HG03108 (cell line): Measurements from ENCODE around the gene RNF130.

Source experiments
- ATAC-seq: cut with Tn5 transposase; IDR thresholded peaks from one replicate; pipeline ENCODE4 v1.9.1; 2021; ENCODE audit warnings: moderate library complexity; ENCODE audit not compliant: unreplicated experiment

The RNF130 gene

DNA sequence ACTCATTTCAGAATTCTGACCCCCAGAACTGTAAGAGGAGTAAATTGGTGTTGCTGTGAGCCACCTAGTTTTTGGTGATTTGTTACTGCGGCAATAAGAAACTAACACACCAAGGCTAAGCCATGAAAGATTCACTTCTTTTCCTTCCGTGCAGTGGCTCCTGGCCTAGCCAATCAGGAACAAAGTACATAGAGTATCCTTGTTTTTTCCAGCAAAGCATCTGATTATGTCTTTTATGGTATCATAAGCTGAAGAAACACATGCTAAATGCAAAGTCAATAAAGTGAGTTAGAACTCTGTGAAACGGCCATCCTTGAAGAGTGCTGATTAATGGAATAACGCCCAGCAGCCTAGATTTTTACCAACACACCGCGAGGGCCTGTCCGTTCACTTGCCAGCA is 11.4 kb downstream of the RNF130 start:
- no peak for ATAC-seq

DNA sequence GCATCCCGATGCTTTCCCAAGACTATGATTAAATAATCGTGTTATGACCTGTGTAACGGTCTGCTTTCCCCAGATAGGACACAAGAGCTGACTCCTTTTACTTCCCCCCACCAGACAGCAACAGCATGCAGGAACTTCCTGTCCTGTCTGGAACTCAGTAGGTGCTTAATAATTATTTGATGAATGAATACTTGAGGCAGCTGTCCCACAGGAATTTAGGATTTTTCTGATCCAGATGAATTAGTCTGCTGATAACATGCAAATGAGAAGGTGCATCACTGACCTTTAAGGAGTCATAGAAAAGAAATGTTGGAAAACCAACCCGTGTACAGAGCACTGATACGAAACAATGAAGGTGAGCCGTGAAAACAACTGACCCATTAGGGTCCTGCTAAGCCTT is 12.2 kb downstream of the RNF130 start:
- no peak for ATAC-seq

DNA sequence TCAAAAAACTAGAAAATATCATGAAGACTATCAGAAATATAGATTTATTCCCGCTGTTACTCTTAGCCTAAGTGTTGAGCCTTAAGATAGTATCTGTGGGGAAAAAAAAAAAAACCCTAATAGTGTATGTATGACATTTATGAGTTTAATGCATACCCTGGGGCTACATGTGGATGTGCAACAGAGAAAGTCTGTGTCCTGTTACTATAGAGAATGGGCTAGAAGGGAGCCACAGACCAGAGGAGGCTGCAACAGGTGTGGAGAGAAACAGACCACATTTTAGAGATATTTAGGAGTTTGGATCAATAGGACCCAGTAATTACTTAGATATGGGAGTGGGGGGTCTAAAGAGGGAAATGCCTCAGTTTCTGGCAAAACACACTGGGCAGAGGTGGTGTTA is 15.4 kb downstream of the RNF130 start:
- ATAC-seq = no peak

DNA sequence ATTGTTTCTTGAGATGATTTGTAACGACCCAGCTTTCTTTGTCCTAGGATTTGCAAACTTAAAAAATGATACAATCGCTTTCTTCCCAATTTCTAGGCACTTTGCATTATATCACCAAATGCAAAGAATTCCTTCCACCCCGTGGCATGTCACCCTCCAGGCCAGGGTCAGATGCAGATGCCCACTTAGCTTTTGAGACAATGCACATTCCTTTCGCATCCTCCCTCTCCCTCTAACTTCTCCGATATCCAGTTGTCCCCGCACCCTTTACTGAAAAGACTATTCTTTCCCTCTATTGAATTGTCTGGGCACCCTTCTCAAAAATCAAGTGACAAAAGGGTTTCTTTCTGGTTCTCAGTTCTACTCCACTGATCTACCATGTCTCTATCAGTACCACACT is 17.3 kb downstream of the RNF130 start:
- ATAC-seq = no peak

DNA sequence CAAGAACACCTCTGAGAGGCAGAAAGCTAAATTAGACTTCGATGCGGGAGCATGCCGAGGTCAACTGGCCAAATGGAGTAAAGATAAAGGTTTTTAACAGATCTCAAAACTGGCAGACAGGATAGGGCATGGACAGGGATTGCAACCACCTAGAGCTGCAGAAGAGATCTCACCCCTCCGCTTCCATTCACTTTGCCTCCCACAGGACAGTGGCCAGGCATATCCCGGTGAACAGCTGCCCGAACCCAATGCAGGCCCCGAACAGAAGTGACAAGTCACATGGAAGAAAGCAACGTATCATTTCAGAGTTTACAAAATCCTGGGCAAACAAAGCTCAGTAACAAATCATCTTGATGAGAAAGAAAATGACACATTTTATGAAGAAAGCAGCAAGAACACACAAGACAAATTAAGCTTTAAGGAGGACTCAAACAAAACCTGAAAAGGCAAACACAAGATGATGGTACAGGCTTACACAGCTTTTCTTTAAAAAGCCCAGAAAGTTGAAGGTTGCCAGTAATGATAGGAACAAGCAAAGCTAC is 18.4 kb downstream of the RNF130 start:
- no peak for ATAC-seq

DNA sequence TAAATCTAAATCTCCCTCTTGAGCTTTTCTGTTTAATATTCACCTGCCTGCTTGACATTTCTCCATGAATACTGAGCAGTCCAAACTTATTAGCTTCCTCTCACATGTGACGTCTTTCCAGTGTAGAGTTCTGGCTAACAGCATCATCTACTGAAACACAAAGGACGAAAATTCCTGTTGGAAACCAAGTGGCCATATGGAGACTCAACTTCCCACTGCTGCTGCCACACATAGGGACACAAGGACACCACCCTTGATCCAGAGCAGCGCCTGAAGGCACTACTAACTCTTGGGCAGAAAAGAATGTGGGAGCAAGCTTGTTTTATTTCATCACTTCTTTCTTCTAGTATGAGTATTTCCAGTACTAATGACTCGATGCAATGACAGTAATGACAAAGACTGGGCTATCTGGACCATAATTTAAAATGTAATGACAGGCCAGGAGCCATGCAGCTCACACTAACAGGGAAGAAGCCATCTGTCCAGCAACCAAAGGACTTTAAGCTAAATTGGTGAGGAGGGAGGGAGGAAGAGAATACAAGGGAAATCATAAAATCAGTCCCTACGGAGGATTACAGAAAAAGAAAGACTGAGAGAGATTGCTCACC is 19.2 kb downstream of the RNF130 start:
- no peak for ATAC-seq

DNA sequence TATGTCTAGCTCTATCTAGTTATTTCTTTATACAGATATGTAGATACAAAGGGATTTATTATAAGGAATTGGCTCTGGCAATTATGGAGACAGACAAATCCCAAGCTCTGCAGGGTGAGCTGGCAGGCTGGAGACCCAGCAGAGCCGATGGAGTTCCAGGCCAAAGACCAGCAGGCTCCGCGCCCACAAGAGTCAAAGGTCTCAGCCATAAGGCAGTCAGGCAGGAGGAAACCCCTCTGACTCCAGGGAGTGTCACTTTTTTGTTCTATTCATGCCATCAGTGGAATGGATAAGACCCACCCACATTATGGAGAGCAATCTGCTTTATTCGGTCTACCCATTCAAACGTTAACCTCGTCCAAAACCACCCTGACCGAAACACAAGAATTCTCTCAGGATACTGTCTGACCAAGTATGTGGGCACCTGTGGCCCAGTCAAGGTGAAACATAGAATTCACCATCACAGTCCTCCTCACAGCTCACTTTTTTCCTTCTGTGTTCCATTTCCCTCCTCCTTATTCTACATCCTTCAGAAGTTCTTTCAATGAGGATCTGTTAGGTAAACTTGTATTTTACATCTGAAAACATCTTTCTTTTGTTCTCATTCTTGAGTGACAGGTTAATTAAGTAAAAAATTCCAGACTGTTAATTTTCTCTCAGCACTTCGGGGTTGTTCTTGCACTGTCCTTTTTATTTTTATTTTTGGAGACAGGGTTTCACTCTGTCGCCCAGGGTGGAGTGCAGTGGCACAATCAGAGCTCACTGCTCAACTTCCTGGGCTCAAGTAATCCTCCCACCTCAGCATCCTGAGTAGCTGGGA is 21.2 kb downstream of the RNF130 start:
- ATAC-seq = no peak

DNA sequence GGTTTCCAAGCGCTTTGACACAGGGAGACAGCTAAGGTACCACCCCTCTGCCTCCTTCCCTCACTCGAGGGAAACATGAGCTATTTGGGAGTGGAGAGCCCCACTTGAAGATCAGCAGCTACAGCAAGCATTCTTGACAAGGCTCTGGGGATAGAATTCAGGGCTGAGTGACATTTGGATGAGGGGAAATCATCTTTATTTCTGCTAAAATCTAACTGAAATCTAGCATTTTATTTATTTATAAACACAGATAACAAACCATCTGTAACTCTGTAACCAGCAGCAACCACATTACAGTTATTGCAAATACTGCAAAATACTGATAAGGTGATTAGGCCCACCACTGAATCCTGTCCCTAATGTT is 22.4 kb downstream of the RNF130 start:
- no peak for ATAC-seq

DNA sequence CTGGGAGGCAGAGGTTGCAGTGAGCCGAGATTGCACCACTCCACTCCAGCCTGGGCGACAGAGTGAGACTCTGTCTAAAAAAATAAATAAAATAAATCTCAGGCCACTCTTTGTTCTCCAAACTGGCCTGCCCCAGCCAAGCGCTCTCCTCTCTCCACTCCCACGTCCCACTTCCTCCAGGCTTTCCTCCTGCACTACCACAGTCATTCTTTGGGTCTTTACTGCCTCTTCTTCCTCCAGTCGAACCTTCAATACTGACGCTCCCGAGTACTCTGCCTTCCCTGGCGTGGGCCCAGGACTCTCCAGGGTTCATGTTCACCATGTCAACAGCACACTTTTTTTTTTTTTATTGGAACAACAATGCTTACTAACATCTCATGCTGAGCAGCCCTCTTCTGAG is 23.9 kb downstream of the RNF130 start:
- no peak for ATAC-seq

DNA sequence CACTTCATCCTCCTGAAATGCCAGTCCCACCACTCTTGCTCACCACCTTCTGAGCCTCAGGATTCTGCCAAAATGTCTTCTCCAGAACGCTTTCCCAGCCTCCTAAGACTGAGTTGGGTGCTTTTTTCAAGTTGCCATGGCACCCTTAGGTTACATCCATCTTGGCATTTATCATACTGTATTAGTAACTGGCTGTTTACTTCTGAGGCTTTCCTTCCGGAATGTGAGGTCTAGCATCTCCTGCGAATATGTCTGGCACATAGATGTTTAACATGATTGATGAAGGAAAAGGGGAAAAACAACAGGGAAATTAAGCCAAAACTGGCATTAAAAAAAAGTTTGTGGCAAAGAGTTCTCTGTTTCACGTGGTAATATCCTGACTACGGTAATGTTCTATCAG is 24.9 kb downstream of the RNF130 start:
- no peak for ATAC-seq

DNA sequence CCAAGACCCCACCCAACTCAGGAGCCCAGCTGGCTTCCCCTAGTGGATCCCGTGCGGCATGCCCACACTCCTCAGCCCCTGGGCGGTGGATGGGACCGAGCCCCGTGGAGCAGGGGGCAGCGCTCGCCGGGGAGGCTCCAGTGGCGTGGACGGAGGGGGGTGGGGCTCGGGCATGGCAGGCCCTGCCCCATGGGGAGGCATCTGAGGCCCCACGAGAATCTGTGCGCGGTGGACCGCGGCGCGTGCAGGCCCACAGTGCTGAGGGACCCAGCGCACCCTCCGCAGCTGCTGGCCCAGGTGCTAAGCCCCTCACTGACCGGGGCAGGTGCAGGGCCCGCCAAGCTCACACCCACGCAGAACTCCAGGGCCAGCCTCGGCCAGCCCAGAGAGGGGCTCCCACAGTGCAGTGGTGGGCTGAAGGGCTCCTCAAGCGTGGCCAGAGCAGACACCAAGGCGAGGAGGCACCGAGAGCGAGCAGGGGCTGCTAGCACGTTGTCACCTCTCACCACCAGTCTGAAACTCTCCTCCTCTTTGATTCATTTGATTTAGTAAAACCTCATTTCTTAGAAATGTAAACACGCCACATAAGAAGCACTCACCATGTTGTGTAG is 25.6 kb downstream of the RNF130 start:
- ATAC-seq = no peak

DNA sequence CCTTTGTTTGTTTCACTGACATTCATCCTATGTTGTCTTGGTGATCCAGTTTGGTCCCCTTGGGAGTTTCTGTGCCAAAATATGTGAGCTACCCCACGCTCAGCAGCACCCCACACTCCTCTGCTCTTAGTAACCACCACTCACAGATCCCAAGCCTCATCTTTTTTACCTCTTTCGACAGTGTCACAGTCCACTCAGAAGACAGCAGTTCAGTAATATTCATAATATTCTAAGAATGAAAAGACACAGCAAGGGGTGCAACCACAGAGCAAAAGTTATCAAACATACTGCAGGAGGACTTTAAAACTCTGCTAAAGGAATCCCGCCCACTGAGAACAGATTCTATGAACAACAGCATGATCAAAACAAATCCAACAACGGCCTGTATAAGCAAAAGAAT is 28.2 kb downstream of the RNF130 start:
- ATAC-seq = no peak

DNA sequence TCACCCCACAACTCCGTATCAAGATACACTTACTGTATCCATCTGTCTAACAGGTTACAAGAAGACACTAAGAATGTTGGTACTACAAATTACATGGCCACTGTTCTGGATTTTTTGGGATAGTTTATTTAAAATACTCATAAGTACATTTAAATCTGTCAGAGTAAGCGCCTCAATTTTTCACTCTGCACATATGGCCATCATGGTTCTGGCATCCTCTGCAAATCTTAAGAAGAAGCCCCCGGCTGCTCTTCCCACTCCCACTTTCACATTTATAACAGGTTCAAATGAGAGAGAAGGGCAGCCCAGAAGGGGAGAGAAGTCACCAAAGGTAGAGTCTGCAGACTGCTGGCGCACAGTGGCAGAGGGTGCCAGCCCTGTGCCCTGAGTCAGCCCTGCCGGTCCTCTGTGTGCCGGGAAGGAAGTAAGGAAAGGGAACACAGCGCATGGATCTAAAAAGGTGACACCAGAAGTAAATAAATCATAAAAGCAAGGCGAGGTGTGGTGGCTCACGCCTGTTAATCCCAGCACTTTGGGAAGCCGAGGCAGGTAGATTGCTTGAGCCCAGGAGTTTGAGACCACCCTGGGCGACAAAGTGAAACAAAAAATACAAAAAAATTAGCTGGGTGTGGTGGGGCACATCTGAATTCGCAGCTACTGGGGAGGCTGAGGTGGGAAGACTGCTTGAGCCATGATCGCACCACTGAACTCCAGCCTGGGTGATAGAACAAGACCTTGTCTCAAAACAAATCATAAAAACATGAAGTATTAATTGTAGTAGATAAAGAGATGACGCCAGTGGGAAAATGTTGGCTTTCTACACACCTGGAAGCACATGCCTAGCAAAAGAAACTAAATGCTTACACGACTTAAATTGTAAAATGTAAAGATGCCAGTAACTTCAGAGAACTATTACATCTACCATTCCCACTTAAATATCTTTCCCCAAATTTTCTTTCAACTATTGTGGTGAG is 30.0 kb downstream of the RNF130 start:
- ATAC-seq = no peak

DNA sequence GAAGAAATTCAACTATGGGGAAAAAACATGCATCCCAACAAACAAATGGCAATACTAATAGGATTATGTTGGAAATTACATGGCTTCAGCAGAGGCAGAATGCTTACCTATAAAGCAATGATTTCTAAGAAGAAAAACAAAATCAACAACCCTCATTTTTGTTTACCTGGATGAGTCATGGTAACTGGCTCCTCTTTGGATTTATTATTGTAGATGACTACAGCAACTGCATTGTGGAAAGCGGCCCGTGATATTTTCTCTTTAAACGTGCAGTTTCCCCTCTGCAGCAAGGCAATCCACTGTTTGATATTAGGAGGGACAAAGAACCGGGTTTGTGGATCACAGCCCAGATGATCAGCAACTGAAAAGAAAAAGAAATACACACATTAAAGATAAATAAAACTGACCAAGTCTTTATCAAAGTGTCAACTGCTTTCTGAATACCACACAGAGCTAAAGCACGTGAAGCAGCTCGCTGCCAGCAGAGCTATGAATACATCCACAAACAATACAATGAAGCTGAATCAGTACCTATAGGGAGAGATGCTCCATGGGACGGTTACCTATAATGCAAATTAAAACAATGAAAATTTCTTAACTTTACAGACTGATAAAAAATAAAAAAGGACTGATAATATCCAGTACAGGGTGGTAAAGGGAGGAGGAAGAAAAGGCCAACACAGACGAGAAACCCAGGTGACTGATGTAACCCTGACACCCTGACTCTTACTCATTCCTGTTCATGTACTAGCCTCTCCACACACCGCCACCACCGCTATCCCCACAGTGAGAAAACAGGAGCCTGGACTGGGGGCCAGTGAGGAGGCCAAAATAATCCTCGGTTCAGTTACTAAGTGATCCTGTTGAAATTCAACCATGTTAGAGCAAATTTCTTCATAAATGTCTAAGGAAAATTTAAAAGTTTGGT is 31.0 kb downstream of the RNF130 start:
- ATAC-seq = no peak

DNA sequence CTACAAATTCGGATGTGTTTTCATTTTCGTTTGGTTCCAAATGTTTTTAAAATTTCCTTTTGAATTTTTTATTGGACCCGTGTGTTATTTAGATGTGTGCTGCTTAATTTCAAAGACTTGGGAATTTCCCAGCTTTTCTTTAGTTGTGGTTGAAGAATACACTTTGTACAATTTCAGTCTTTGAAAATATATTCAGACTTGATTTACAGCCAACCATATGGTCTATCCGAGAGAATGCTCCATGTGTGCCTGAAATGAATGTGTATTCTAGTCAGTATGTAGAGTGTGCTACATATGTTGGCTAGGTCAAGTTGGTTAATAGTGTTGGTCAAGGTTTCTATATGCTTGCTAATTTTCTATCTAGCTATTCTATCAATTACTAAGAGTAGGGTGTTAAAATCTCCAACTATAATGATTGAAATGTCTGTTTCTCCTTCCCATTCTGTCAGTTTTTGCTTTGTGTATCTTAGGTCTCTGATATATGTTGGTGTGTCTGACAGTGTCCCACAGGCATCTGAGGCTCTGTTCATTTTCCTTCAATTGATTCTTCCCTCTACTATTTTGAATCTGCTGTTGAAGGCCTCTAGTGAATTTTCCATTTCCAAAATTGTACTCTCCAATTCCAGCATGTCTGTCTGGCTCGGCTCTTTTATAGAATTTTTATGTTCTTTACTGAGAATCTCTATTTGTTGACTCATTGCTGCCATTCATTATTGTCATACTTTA is 36.2 kb downstream of the RNF130 start:
- ATAC-seq = no peak

DNA sequence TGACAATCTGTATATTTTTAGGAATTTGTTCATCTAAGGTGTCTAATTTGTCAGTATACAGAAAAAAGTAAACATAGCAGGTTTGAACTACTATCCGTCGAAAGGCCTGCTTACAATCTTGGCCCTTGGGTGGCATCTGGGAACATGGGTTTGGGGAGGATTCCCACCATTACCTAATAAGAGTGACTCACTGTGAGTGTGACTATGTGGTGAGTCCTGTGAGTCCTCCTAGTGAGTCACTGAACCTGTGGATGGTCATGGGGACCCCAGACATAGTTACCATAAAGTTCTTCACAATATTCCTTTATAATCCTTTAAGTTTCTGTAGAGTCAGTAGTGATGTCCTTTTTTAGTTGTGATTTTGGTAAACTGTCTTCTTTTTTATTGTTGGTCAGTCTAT is 37.0 kb downstream of the RNF130 start:
- no peak for ATAC-seq

DNA sequence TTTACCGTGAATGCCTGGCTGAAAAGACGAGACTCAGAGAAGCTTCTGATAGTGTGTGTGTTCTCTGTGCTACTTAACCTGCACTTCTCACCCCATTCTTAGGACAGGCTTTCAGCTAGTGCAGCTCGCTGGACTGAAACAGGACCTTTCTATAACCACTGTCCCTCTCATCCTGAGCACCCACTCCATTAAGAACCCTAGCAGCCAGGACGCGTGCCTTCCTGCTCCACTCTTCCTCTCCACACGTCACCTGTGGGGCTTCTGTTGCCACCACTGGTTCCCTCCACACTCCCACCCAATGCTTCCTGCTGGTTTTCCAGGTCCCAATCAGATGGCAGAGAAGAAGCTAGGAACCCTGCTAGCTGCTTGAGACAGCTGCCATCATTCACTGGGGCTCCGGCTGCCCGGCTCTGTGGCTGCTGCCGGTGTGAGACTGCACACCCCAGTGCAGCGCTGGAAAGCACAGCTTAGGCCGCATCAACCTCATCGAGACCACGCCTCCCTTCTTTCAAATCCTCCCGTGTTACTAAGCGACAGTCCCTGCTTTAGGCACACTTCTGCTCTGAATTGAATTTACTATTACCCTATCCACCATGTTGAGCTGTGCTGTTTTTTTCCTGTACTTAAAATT is 44.0 kb downstream of the RNF130 start:
- no peak for ATAC-seq

DNA sequence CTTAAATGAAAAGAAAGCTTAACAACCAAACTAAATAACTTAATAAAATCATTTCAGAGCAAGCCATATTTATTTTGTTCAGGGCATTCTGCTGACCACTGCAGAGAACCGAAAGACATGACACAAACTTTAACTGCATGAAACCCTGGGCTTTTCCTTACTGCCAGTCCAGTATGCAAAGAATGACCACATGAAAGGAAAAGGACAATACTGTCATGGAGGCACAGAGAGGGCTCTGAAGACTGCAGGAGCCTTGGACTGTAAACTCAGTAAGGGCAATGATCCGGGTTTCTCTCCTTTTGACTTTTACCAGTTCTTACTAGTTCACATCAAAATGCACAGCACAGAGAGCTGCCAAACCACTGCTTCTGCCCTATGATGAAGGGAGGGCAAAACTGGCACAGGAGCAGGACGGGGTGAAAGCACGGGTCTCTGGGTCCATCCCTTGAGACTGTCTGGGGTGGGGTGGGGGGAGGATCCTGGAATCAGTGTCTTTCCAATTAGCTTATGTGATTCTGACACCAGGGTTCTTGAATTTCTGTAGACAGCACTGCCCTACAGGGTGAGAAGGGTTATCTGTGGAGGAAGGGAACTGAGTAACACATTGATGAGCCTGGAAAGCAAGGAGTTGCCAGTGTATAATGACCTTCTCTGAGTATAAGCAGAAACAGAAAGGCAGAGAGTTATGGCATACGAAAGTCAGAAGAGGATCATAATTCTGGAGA is 44.7 kb downstream of the RNF130 start:
- ATAC-seq = no peak
